ENCODE results near the gene TAX1BP1.

DNA sequence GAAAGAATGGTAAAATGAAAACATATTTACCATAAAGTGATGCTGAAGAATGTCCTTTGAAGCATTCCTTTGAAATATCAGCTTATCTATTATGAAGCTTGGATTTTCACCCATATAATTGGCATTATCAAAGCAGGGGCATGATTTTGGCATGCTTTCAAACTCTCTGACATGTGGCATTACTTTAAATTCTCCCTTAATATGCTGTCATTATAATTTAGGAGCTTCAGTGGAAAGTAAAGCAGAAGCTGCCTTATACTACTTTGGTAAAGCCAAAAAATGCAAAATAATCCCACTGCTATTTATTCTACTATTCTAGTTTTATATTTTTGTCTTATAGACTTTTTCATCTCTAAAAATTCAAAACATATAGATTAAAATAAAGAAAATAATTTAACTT, 49.3 kb upstream of the TAX1BP1 start:
- no peak for TF ChIP-seq POLR2A (IDR thresholded peaks at IDR 0.05; ENCODE audit: low read depth, low read length)
- no peak for TF ChIP-seq POLR2AphosphoS5 (IDR thresholded peaks at IDR 0.05; ENCODE audit: low read depth, low read length)
- no peak for TF ChIP-seq TAF1 (IDR thresholded peaks at IDR 0.05; ENCODE audit: low read depth, low read length)
- no peak for TF ChIP-seq SPI1 (IDR thresholded peaks at IDR 0.05; ENCODE audit: low read depth, low read length)
- no peak for TF ChIP-seq PAX5 (IDR thresholded peaks at IDR 0.05; ENCODE audit: insufficient read depth, low read length, severe bottlenecking)
- TF ChIP-seq POU2F2 (IDR thresholded peaks at IDR 0.05; ENCODE audit: low read depth, low read length) = no peak

All from GM12891 (cell line).